ENCODE data around the gene OR2A2.

The OR2A2 gene

DNA sequence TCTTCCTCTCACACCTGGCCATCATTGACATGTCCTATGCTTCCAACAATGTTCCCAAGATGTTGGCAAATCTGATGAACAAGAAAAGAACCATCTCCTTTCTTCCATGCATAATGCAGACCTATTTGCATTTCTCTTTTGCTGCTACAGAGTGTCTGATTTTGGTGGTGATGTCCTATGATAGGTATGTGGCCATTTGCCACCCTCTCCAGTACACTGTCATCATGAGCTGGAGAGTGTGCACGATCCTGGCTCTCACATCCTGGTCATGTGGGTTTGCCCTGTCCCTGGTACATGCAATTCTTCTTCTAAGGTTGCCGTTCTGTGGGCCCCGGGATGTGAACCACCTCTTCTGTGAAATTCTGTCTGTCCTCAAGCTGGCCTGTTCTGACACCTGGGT lies 32.8 kb downstream of the OR2A2 start:
- DNase-seq (ENCODE audit: low read depth), result no peak

- DNase-seq (ENCODE audit: low read depth), result no peak
Observed at GRCh38 chr7:144144426-144144825, 35.0 kb downstream of the OR2A2 start.

- no peak for DNase-seq (ENCODE audit: low read depth)
Observed at GRCh38 chr7:144148224-144148827, 38.9 kb downstream of the OR2A2 start.

DNA sequence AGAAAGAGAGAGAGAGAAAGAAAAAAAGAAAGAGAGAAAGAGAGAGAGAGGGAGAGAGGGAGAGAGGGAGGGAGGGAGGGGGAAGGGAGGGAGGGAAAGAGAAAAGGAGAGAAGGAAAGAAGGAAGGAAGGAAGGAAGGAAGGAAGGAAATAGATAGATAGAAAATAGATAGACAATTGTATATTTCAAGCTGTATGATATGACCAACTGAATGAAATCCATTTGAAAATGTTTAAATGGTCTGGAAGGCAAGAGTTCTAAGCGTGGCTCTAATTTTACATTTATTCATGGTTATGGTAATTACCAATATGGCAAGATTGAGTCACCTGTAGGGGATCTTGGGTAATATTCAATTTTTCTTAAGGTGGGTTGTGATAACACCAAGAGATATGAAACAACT lies 49.5 kb downstream of the OR2A2 start:
- DNase-seq (ENCODE audit: low read depth), result no peak
